GM19467 (cell line): ENCODE results near the gene FAM210A.
"Not testable (repeated sequence)": the region's sequence is repeated elsewhere in the genome, so short reads cannot be mapped to it uniquely, and the experiment has no call there.

Source experiments
- ATAC-seq: cut with Tn5 transposase; IDR thresholded peaks from one replicate; pipeline ENCODE4 v1.9.1; 2021; ENCODE audit warnings: mild to moderate bottlenecking, moderate library complexity; ENCODE audit not compliant: unreplicated experiment

Gene FAM210A

GRCh38 chr18:13710414-13710831 lies 15.9 kb downstream of the FAM210A start:
- ATAC-seq, result no peak

- ATAC-seq, result no peak
These were observed 22.5 kb downstream of the FAM210A start for GRCh38 chr18:13703899-13704298.

GRCh38 chr18:13700153-13700552 lies 26.2 kb downstream of the FAM210A start:
- ATAC-seq, result no peak

- no peak for ATAC-seq
These were observed 29.4 kb downstream of the FAM210A start for GRCh38 chr18:13696961-13697360.

- ATAC-seq, result not testable (repeated sequence)
These were observed 31.0 kb downstream of the FAM210A start for GRCh38 chr18:13695337-13695736.

GRCh38 chr18:13690060-13690459 lies 36.3 kb downstream of the FAM210A start:
- not testable (repeated sequence) for ATAC-seq

GRCh38 chr18:13688191-13689136 lies 37.9 kb downstream of the FAM210A start:
- ATAC-seq, result no peak

- ATAC-seq, result no peak
These were observed 41.8 kb downstream of the FAM210A start for GRCh38 chr18:13684546-13684945.

- no peak for ATAC-seq
These were observed 44.7 kb downstream of the FAM210A start for GRCh38 chr18:13681701-13682100.

- no peak for ATAC-seq
These were observed 45.7 kb downstream of the FAM210A start for GRCh38 chr18:13680612-13681011.

- not testable (repeated sequence) for ATAC-seq
These were observed 49.0 kb downstream of the FAM210A start for GRCh38 chr18:13677350-13677749.

GRCh38 chr18:13676471-13676870 lies 49.9 kb downstream of the FAM210A start:
- ATAC-seq, result no peak

- no peak for ATAC-seq
These were observed 53.7 kb downstream of the FAM210A start for GRCh38 chr18:13672657-13673056.

- ATAC-seq, result no peak
These were observed 64.5 kb downstream of the FAM210A start for GRCh38 chr18:13661779-13662256.

GRCh38 chr18:13661051-13661778 lies 65.1 kb downstream of the FAM210A start:
- no peak for ATAC-seq

GRCh38 chr18:13660510-13660909 lies 65.8 kb downstream of the FAM210A start:
- no peak for ATAC-seq

- no peak for ATAC-seq
These were observed 67.7 kb downstream of the FAM210A start for GRCh38 chr18:13658436-13659204.

- ATAC-seq, result no peak
These were observed 68.4 kb downstream of the FAM210A start for GRCh38 chr18:13657974-13658373.

- ATAC-seq, result no peak
These were observed 72.5 kb downstream of the FAM210A start for GRCh38 chr18:13653746-13654433.
